ENCODE data around the gene MSX2.

The MSX2 gene

DNA sequence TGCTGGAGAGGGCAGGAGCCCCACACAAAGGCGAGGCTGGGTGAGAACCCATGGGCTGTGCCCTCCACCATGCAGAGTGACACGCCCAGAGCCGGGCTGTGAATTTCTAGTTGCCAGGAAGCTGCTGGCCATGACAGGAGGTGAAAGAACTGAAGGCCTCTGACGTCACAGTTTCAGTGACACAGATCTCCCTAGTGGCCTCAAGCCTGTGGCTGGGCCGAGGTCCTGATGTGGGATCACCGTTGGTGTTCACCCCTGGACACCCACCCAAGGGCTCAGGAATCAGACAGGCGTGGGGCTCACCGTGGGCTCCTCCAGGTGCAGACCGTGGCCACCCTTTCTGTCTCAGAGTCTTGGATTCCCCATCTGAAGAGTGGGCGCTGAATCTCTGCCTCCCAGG is 39.9 kb downstream of the MSX2 start:
- Histone ChIP-seq H3K9me3 (ENCODE audit: low read length) (no peaks in the 10 kb centered on the region), H3K27me3 (ENCODE audit: control insufficient read depth in 1 of 2, insufficient read depth in 2 of 2, low read length in 2 of 2) (no peaks in the 10 kb centered on the region), H3K4me3 (ENCODE audit: low read depth in 1 of 2, low read length in 2 of 2) (no peak overlapping the region), H3K27ac (ENCODE audit: low read depth, low read length) (no peak overlapping the region), H3K4me1 (ENCODE audit: insufficient read depth, low read length) (no peaks in the 10 kb centered on the region), H3K9ac (ENCODE audit: low read length) (no peak overlapping the region), H3K36me3 (ENCODE audit: insufficient read depth, low read length) (no peaks in the 10 kb centered on the region)

DNA sequence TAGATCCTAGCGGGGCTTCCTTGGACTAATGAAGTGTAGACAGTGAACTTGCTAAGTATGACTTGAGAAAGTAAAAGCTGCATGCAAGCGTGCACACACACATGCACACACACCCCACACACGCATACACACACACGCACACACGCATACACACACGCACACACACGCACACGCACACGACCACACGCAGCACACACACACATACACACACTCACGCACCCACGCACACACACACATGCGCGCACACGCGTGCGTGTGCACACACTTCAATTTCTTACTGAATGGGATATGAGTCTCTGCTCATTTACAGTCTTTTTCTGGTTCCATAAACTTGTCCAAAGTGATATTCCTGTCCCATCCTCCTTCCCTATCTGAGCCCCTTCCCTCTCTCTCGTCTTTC is 41.2 kb downstream of the MSX2 start:
- no peaks in the 10 kb centered on the region for H3K9me3 ChIP-seq (ENCODE audit: low read length)
- no peaks in the 10 kb centered on the region for H3K27me3 ChIP-seq (ENCODE audit: control insufficient read depth in 1 of 2, insufficient read depth in 2 of 2, low read length in 2 of 2)
- no peak overlapping the region for H3K9ac ChIP-seq (ENCODE audit: low read length)
- no peak overlapping the region for H3K4me3 ChIP-seq (ENCODE audit: low read depth in 1 of 2, low read length in 2 of 2)
- H3K27ac ChIP-seq (ENCODE audit: low read depth, low read length) = no peak overlapping the region
- no peaks in the 10 kb centered on the region for H3K4me1 ChIP-seq (ENCODE audit: insufficient read depth, low read length)
- H3K36me3 ChIP-seq (ENCODE audit: insufficient read depth, low read length) = no peaks in the 10 kb centered on the region

- Histone ChIP-seq H3K36me3 (ENCODE audit: insufficient read depth, low read length) (no peaks in the 10 kb centered on the region), H3K4me3 (ENCODE audit: low read depth in 1 of 2, low read length in 2 of 2) (no peak overlapping the region), H3K27me3 (ENCODE audit: control insufficient read depth in 1 of 2, insufficient read depth in 2 of 2, low read length in 2 of 2) (no peaks in the 10 kb centered on the region), H3K9ac (ENCODE audit: low read length) (no peak overlapping the region), H3K27ac (ENCODE audit: low read depth, low read length) (no peak overlapping the region), H3K9me3 (ENCODE audit: low read length) (no peaks in the 10 kb centered on the region), H3K4me1 (ENCODE audit: insufficient read depth, low read length) (no peaks in the 10 kb centered on the region)
Measured at GRCh38 chr5:174767670-174768069, 43.3 kb downstream of the MSX2 start.

DNA sequence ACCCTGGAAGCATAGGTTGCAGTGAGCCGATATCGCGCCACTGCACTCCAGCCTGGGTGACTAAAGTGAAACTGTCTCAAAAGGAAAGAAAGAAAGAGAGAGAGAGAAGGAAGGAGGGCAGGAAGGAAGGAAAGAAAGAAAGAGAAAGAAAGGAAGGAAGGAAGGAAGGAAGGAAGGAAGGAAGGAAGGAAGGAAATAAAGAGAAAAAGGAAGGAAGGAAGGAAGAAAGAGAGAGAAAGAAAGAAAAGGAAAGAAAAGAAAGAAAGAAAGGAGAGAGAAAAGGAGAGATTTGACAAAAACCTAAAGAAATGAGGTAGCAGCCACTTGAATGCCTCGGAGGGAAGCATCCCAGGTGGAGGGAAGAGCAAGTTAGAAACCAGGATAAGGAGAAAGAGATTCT is 44.6 kb downstream of the MSX2 start:
- H3K4me1 ChIP-seq (ENCODE audit: insufficient read depth, low read length) = no peaks in the 10 kb centered on the region
- H3K4me3 ChIP-seq (ENCODE audit: low read depth in 1 of 2, low read length in 2 of 2) = no peak overlapping the region
- no peaks in the 10 kb centered on the region for H3K9me3 ChIP-seq (ENCODE audit: low read length)
- H3K36me3 ChIP-seq (ENCODE audit: insufficient read depth, low read length) = no peaks in the 10 kb centered on the region
- H3K27ac ChIP-seq (ENCODE audit: low read depth, low read length) = no peak overlapping the region
- no peak overlapping the region for H3K9ac ChIP-seq (ENCODE audit: low read length)
- H3K27me3 ChIP-seq (ENCODE audit: control insufficient read depth in 1 of 2, insufficient read depth in 2 of 2, low read length in 2 of 2) = no peaks in the 10 kb centered on the region

- H3K27me3 ChIP-seq (ENCODE audit: control insufficient read depth in 1 of 2, insufficient read depth in 2 of 2, low read length in 2 of 2) = no peaks in the 10 kb centered on the region
- H3K4me1 ChIP-seq (ENCODE audit: insufficient read depth, low read length) = no peaks in the 10 kb centered on the region
- H3K27ac ChIP-seq (ENCODE audit: low read depth, low read length) = no peak overlapping the region
- no peaks in the 10 kb centered on the region for H3K36me3 ChIP-seq (ENCODE audit: insufficient read depth, low read length)
- no peak overlapping the region for H3K9ac ChIP-seq (ENCODE audit: low read length)
- no peaks in the 10 kb centered on the region for H3K9me3 ChIP-seq (ENCODE audit: low read length)
- H3K4me3 ChIP-seq (ENCODE audit: low read depth in 1 of 2, low read length in 2 of 2) = no peak overlapping the region
Measured at GRCh38 chr5:174773371-174773770, 49.0 kb downstream of the MSX2 start.

- Histone ChIP-seq H3K27me3 (ENCODE audit: control insufficient read depth in 1 of 2, insufficient read depth in 2 of 2, low read length in 2 of 2) (no peaks in the 10 kb centered on the region), H3K4me3 (ENCODE audit: low read depth in 1 of 2, low read length in 2 of 2) (no peak overlapping the region), H3K27ac (ENCODE audit: low read depth, low read length) (no peak overlapping the region), H3K9me3 (ENCODE audit: low read length) (no peaks in the 10 kb centered on the region), H3K36me3 (ENCODE audit: insufficient read depth, low read length) (no peaks in the 10 kb centered on the region), H3K4me1 (ENCODE audit: insufficient read depth, low read length) (no peaks in the 10 kb centered on the region), H3K9ac (ENCODE audit: low read length) (no peak overlapping the region)
Measured at GRCh38 chr5:174775081-174775480, 50.7 kb downstream of the MSX2 start.

DNA sequence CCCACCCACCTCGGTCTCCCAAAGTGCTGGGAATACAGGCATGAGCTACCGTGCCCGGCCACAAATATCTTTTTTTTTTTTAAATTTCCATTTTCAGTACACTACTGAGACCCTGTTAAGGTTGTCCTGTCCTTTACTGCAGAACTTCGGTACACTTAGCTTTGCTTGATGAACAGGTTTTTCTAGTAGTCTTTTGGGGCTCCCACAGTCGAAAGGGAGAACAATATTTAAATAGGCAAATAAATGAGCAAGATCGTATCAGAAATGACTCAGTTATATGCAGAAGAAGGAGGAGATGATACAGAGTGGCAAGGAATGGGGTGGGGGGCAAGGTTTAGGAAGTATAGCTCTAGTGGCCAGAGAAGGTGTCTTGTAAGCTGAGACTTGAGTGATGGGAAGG is 52.7 kb downstream of the MSX2 start:
- Histone ChIP-seq H3K9ac (ENCODE audit: low read length) (no peak overlapping the region), H3K27ac (ENCODE audit: low read depth, low read length) (no peak overlapping the region), H3K36me3 (ENCODE audit: insufficient read depth, low read length) (no peaks in the 10 kb centered on the region), H3K9me3 (ENCODE audit: low read length) (no peaks in the 10 kb centered on the region), H3K4me3 (ENCODE audit: low read depth in 1 of 2, low read length in 2 of 2) (no peak overlapping the region), H3K27me3 (ENCODE audit: control insufficient read depth in 1 of 2, insufficient read depth in 2 of 2, low read length in 2 of 2) (no peaks in the 10 kb centered on the region), H3K4me1 (ENCODE audit: insufficient read depth, low read length) (no peaks in the 10 kb centered on the region)

DNA sequence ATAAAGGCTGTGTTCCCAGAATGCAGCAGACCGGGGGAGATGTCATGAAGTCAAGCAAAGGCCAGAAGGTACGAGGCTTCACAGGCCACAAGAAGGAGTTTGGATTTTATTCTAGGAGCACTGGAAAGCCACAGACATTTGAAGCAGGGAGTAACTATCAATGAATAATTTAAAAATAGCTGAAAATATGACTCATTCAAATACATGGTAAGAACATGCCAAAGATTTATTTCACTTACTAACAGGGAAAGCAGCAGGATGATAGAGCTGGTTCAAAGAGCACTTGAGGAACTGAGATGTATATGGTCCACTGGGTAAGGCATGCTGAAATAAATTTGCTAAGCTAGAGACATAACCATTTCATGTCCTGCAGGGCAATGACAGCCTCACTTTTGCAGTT is 53.2 kb downstream of the MSX2 start:
- H3K4me3 ChIP-seq (ENCODE audit: low read depth in 1 of 2, low read length in 2 of 2) = no peak overlapping the region
- no peak overlapping the region for H3K27ac ChIP-seq (ENCODE audit: low read depth, low read length)
- H3K27me3 ChIP-seq (ENCODE audit: control insufficient read depth in 1 of 2, insufficient read depth in 2 of 2, low read length in 2 of 2) = no peaks in the 10 kb centered on the region
- H3K36me3 ChIP-seq (ENCODE audit: insufficient read depth, low read length) = no peaks in the 10 kb centered on the region
- H3K4me1 ChIP-seq (ENCODE audit: insufficient read depth, low read length) = no peaks in the 10 kb centered on the region
- H3K9me3 ChIP-seq (ENCODE audit: low read length) = no peaks in the 10 kb centered on the region
- no peak overlapping the region for H3K9ac ChIP-seq (ENCODE audit: low read length)
